ENCODE data around the gene ZNF444. TPM values are rescaled to one million over a fixed set of nuclear protein-coding genes. Genes with fewer than 3 reads are reported as not detected.
"Not testable (repeated sequence)": the region's sequence is repeated elsewhere in the genome, so short reads cannot be mapped to it uniquely, and the experiment has no call there.

The ZNF444 gene
- total and polyA plus RNA-seq, 4 donors: 27.8 to 55.5 (median 41.6) TPM

DNA sequence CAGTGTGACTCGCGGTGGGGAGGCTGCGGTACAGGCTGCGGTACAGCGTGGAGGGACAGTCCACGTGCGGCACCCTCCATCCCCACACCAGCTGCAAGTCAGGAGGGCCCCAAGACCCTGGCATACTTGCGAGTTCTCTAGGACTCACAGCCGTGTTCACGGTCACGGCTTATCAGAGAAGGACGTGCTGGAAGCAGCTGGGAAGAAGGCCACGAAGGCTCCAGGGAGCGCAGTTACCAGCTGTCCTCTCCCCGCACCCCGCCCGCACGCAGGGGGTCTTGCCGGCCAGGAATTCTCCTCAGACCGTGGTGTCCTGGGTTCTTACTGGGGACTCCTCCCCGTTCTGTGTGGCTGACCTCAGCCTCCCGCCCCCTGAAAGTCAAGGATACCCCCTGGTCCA, 6.2 kb downstream of the ZNF444 start:
- Histone ChIP-seq H3K9ac (ENCODE audit: insufficient read depth in 1 of 2, low read length in 2 of 2) (no peak overlapping the region), H3K4me3 (no peak overlapping the region), H3K27ac (ENCODE audit: low read depth in 1 of 2, low read length in 1 of 2) (no peak overlapping the region), H3K27me3 (ENCODE audit: control insufficient read depth in 3 of 3, insufficient read depth in 3 of 3, low read length in 2 of 3) (no peaks in the 10 kb centered on the region), H3K36me3 (ENCODE audit: control insufficient read depth in 4 of 4, insufficient read depth in 4 of 4, low read length in 4 of 4) (peaks cover 0 to 19% (median 4%) of the 10 kb centered on the region in 4 donors), H3K9me3 (ENCODE audit: control insufficient read depth in 4 of 4, insufficient read depth in 3 of 4, low read length in 3 of 4) (peaks cover 0 to 3% (median 0%) of the 10 kb centered on the region in 4 donors), H3K4me1 (ENCODE audit: control insufficient read depth in 5 of 5, insufficient read depth in 5 of 5, low read length in 5 of 5) (peaks cover 0 to 11% (median 7%) of the 10 kb centered on the region in 5 donors)
- ATAC-seq (ENCODE audit: insufficient read depth, low FRiP score): no peak
- WGBS, 2 donors: 95 to 98% methylated on average over 22 of the region's 22 CpGs
- DNase-seq: no peak
- TF ChIP-seq, protein P1, sequence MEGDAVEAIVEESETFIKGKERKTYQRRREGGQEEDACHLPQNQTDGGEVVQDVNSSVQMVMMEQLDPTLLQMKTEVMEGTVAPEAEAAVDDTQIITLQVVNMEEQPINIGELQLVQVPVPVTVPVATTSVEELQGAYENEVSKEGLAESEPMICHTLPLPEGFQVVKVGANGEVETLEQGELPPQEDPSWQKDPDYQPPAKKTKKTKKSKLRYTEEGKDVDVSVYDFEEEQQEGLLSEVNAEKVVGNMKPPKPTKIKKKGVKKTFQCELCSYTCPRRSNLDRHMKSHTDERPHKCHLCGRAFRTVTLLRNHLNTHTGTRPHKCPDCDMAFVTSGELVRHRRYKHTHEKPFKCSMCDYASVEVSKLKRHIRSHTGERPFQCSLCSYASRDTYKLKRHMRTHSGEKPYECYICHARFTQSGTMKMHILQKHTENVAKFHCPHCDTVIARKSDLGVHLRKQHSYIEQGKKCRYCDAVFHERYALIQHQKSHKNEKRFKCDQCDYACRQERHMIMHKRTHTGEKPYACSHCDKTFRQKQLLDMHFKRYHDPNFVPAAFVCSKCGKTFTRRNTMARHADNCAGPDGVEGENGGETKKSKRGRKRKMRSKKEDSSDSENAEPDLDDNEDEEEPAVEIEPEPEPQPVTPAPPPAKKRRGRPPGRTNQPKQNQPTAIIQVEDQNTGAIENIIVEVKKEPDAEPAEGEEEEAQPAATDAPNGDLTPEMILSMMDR (IDR thresholded peaks at IDR 0.05; ENCODE audit: control extremely low read depth, extremely low read depth): no peak

- DNase-seq (no peak), ATAC-seq (ENCODE audit: insufficient read depth, low FRiP score) (no peak)
- Histone ChIP-seq H3K27me3 (ENCODE audit: control insufficient read depth in 3 of 3, insufficient read depth in 3 of 3, low read length in 2 of 3) (no peaks in the 10 kb centered on the region), H3K4me1 (ENCODE audit: control insufficient read depth in 5 of 5, insufficient read depth in 5 of 5, low read length in 5 of 5) (peaks cover 0 to 7% (median 3%) of the 10 kb centered on the region in 5 donors), H3K36me3 (ENCODE audit: control insufficient read depth in 4 of 4, insufficient read depth in 4 of 4, low read length in 4 of 4) (peaks cover 0 to 19% (median 4%) of the 10 kb centered on the region in 4 donors), H3K27ac (ENCODE audit: low read depth in 1 of 2, low read length in 1 of 2) (no peak overlapping the region), H3K9me3 (ENCODE audit: control insufficient read depth in 4 of 4, insufficient read depth in 3 of 4, low read length in 3 of 4) (peaks cover 0 to 3% (median 0%) of the 10 kb centered on the region in 4 donors), H3K4me3 (no peak overlapping the region), H3K9ac (ENCODE audit: insufficient read depth in 1 of 2, low read length in 2 of 2) (no peak overlapping the region)
- 91 to 93% methylated on average over 13 to 15 of the region's 15 CpGs for WGBS, 2 donors
- TF ChIP-seq, protein P1 (IDR thresholded peaks at IDR 0.05; ENCODE audit: control extremely low read depth, extremely low read depth): no peak
Observed at GRCh38 chr19:56148096-56148495, 7.0 kb downstream of the ZNF444 start.

- H3K4me3 ChIP-seq; DNase-seq; H3K27ac ChIP-seq (ENCODE audit: low read depth in 1 of 2, low read length in 1 of 2); ATAC-seq (ENCODE audit: insufficient read depth, low FRiP score); H3K27me3 ChIP-seq (ENCODE audit: control insufficient read depth in 3 of 3, insufficient read depth in 3 of 3, low read length in 2 of 3); H3K4me1 ChIP-seq (ENCODE audit: control insufficient read depth in 5 of 5, insufficient read depth in 5 of 5, low read length in 5 of 5); H3K9ac ChIP-seq (ENCODE audit: insufficient read depth in 1 of 2, low read length in 2 of 2); H3K9me3 ChIP-seq (ENCODE audit: control insufficient read depth in 4 of 4, insufficient read depth in 3 of 4, low read length in 3 of 4): not testable (repeated sequence)
- WGBS, 2 donors: 94 to 95% methylated on average over 12 of the region's 12 CpGs
- H3K36me3 ChIP-seq (ENCODE audit: control insufficient read depth in 4 of 4, insufficient read depth in 4 of 4, low read length in 4 of 4): peaks cover 0 to 21% (median 4%) of the 10 kb centered on the region in 4 donors
Observed at GRCh38 chr19:56148955-56149655, 8.0 kb downstream of the ZNF444 start.

DNA sequence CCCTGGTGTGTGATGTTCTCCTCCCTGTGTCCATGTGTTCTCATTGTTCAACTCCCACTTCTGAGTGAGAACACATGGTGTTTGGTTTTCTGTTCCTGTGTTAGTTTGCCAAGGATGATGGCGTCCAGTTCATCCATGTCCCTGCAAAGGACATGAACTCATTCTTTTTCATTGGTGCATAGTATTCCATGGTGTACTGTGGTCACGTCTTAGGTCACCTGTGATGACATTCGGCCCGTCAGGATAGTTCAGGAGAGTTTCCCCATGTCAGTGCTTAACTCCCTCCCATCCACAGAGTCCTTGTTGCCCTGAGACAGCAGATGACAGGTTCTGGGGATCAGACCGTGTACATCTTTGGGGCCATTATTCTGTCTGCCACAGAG, 8.6 kb downstream of the ZNF444 start:
- Histone ChIP-seq H3K27me3 (ENCODE audit: control insufficient read depth in 3 of 3, insufficient read depth in 3 of 3, low read length in 2 of 3) (no peaks in the 10 kb centered on the region), H3K9ac (ENCODE audit: insufficient read depth in 1 of 2, low read length in 2 of 2) (no peak overlapping the region), H3K27ac (ENCODE audit: low read depth in 1 of 2, low read length in 1 of 2) (no peak overlapping the region), H3K9me3 (ENCODE audit: control insufficient read depth in 4 of 4, insufficient read depth in 3 of 4, low read length in 3 of 4) (peaks cover 0 to 3% (median 0%) of the 10 kb centered on the region in 4 donors), H3K36me3 (ENCODE audit: control insufficient read depth in 4 of 4, insufficient read depth in 4 of 4, low read length in 4 of 4) (peaks cover 0 to 22% (median 4%) of the 10 kb centered on the region in 4 donors), H3K4me1 (ENCODE audit: control insufficient read depth in 5 of 5, insufficient read depth in 5 of 5, low read length in 5 of 5) (peaks cover 0 to 7% (median 0%) of the 10 kb centered on the region in 5 donors), H3K4me3 (no peak overlapping the region)
- no peak for ATAC-seq (ENCODE audit: insufficient read depth, low FRiP score)
- WGBS, 2 donors: 95 to 98% methylated on average over 5 of the region's 5 CpGs
- no peak for DNase-seq
- TF ChIP-seq, protein P1 (IDR thresholded peaks at IDR 0.05; ENCODE audit: control extremely low read depth, extremely low read depth): no peak
